Kidney epithelial cell (primary cell): Measurements from ENCODE around the gene PREX1. TPM values are rescaled to one million over a fixed set of nuclear protein-coding genes. Genes with fewer than 3 reads are reported as not detected.

ENCODE experiments used
- DNase-seq: peaks from one replicate; pipeline ENCODE4 v3.0.0-alpha.2; 2010; ENCODE audit warnings: low read depth
- H3K27me3 ChIP-seq: 2 replicates; pipeline ENCODE4 v1.6.0; 2011; ENCODE audit warnings: low read length; ENCODE audit not compliant: control insufficient read depth, insufficient read depth
- H3K36me3 ChIP-seq: 2 replicates; pipeline ENCODE4 v1.5.1; 2011; ENCODE audit warnings: low read length; ENCODE audit not compliant: control insufficient read depth, insufficient read depth
- H3K4me3 ChIP-seq: 2 replicates; pipeline ENCODE4 v1.5.1; 2011; ENCODE audit warnings: low read depth, mild to moderate bottlenecking, control low read depth, low read length
- CTCF ChIP-seq: IDR thresholded peaks from 2 replicates; pipeline ENCODE4 v1.5.1; 2011; ENCODE audit warnings: mild to moderate bottlenecking, moderate library complexity, low read length, control low read depth, inconsistent platforms; ENCODE audit not compliant: insufficient read depth, poor library complexity, severe bottlenecking
- total RNA-seq: library from RNA; depleted of rRNA; stranded (reverse); fragments of >200 nt; gene quantifications from 2 replicates; pipeline ENCODE4 v1.2.3, GENCODE V29; 2015

The PREX1 gene
- total RNA-seq, 1 donor from 2014 or later = 3.5 TPM

GRCh38 chr20:48818031-48818370 is 9.8 kb downstream of the PREX1 start:
- H3K36me3 ChIP-seq = no peaks in the 10 kb centered on the region
- TF ChIP-seq CTCF = no peak
- no peak overlapping the region for H3K4me3 ChIP-seq
- no peaks in the 10 kb centered on the region for H3K27me3 ChIP-seq
- no peak for DNase-seq

GRCh38 chr20:48817367-48818030 is 10.3 kb downstream of the PREX1 start:
- DNase-seq = no peak
- H3K4me3 ChIP-seq = no peak overlapping the region
- H3K36me3 ChIP-seq = no peaks in the 10 kb centered on the region
- TF ChIP-seq CTCF = no peak
- no peaks in the 10 kb centered on the region for H3K27me3 ChIP-seq

GRCh38 chr20:48816282-48817205 is 11.3 kb downstream of the PREX1 start:
- TF ChIP-seq CTCF = no peak
- no peak for DNase-seq
- Histone ChIP-seq H3K36me3 (no peaks in the 10 kb centered on the region), H3K27me3 (no peaks in the 10 kb centered on the region), H3K4me3 (no peak overlapping the region)

- Histone ChIP-seq H3K36me3 (no peaks in the 10 kb centered on the region), H3K4me3 (no peak overlapping the region), H3K27me3 (no peaks in the 10 kb centered on the region)
- TF ChIP-seq CTCF = no peak
- DNase-seq = no peak
Measured at GRCh38 chr20:48815537-48815936, 12.3 kb downstream of the PREX1 start.

- no peak for DNase-seq
Measured at GRCh38 chr20:48814633-48815032, 13.2 kb downstream of the PREX1 start.

More at GRCh38 chr20:48814633-48815032, 13.2 kb downstream of the PREX1 start:
- H3K36me3 ChIP-seq = no peaks in the 10 kb centered on the region
- no peaks in the 10 kb centered on the region for H3K27me3 ChIP-seq
- no peak for TF ChIP-seq CTCF
- H3K4me3 ChIP-seq = no peak overlapping the region
